GM04504 (cell line): ENCODE data around the gene RHOT1.
"Not testable (repeated sequence)": the region's sequence is repeated elsewhere in the genome, so short reads cannot be mapped to it uniquely, and the experiment has no call there.

ENCODE experiments used
- DNase-seq: peaks from one replicate; pipeline ENCODE4 v3.0.0-alpha.2; 2012; ENCODE audit warnings: low read depth

RHOT1 gene

GRCh38 chr17:32227910-32228309, 85.6 kb downstream of the RHOT1 start:
- no peak for DNase-seq

GRCh38 chr17:32235588-32235987, 93.3 kb downstream of the RHOT1 start:
- DNase-seq = no peak

- no peak for DNase-seq
These were observed 97.2 kb downstream of the RHOT1 start for GRCh38 chr17:32239456-32239855.

- no peak for DNase-seq
These were observed 98.4 kb downstream of the RHOT1 start for GRCh38 chr17:32240750-32241149.

- no peak for DNase-seq
These were observed 99.3 kb downstream of the RHOT1 start for GRCh38 chr17:32241640-32242039.

- DNase-seq = no peak
These were observed 107.2 kb downstream of the RHOT1 start for GRCh38 chr17:32249475-32249874.

- DNase-seq = peak; percentile 41
These were observed 110.9 kb downstream of the RHOT1 start for GRCh38 chr17:32253117-32253611.

GRCh38 chr17:32256012-32256700, 113.9 kb downstream of the RHOT1 start:
- no peak for DNase-seq

GRCh38 chr17:32256701-32257019, 114.4 kb downstream of the RHOT1 start:
- no peak for DNase-seq

- DNase-seq = no peak
These were observed 116.3 kb downstream of the RHOT1 start for GRCh38 chr17:32258383-32259140.

GRCh38 chr17:32259586-32259985, 117.3 kb downstream of the RHOT1 start:
- no peak for DNase-seq

GRCh38 chr17:32261417-32261736, 119.1 kb downstream of the RHOT1 start:
- DNase-seq = no peak

GRCh38 chr17:32261936-32262510, 119.7 kb downstream of the RHOT1 start:
- DNase-seq = no peak

GRCh38 chr17:32263515-32263914, 121.2 kb downstream of the RHOT1 start:
- DNase-seq = not testable (repeated sequence)

GRCh38 chr17:32264140-32264799, 122.0 kb downstream of the RHOT1 start:
- no peak for DNase-seq

- no peak for DNase-seq
These were observed 122.5 kb downstream of the RHOT1 start for GRCh38 chr17:32264823-32265191.

- no peak for DNase-seq
These were observed 123.1 kb downstream of the RHOT1 start, which contains the start of gene RHBDL3 for GRCh38 chr17:32265192-32265923. Gene RHBDL3, plus strand, starts transcription at chr17:32265832. Its CDS starts 358 bp downstream, at chr17:32266190.

GRCh38 chr17:32266051-32266388, 123.7 kb downstream of the RHOT1 start:
- no peak for DNase-seq

- no peak for DNase-seq
These were observed 124.3 kb downstream of the RHOT1 start for GRCh38 chr17:32266389-32267301.

- no peak for DNase-seq
These were observed 125.4 kb downstream of the RHOT1 start for GRCh38 chr17:32267690-32268205.

- DNase-seq = no peak
These were observed 126.5 kb downstream of the RHOT1 start for GRCh38 chr17:32268734-32269288.
